Liver (tissue), 9 donors: ENCODE results near the gene HAND2. TPM values are rescaled to one million over a fixed set of nuclear protein-coding genes. Genes with fewer than 3 reads are reported as not detected.

Experiments used
- DNase-seq: peaks from one replicate; pipeline ENCODE4 v3.0.0-alpha.2; 2017; ENCODE audit warnings: low spot score
- H3K27ac ChIP-seq, 2 donors: one replicate each; pipeline ENCODE4 v1.7.0; 2013; ENCODE audit warnings: inconsistent platforms in 2 of 2, low read length in 2 of 2, control low read depth in 1 of 2, low read depth in 1 of 2, mild to moderate bottlenecking in 1 of 2
- H3K27me3 ChIP-seq, 4 donors: one replicate each; pipeline versions ENCODE4 v1.6.1 to v1.7.0; 2013; ENCODE audit warnings: low read length in 3 of 4, inconsistent platforms in 1 of 4, mild to moderate bottlenecking in 1 of 4, moderate library complexity in 1 of 4; ENCODE audit not compliant: control insufficient read depth in 4 of 4, insufficient read depth in 4 of 4
- H3K36me3 ChIP-seq, 4 donors: one replicate each; pipeline versions ENCODE4 v1.6.1 to v1.7.0; 2013; ENCODE audit warnings: low read length in 3 of 4, mild to moderate bottlenecking in 3 of 4, low read depth in 1 of 4, moderate library complexity in 1 of 4; ENCODE audit not compliant: control insufficient read depth in 4 of 4, insufficient read depth in 3 of 4
- H3K4me1 ChIP-seq, 4 donors: one replicate each; pipeline versions ENCODE4 v1.6.1 to v1.7.0; 2013; ENCODE audit warnings: low read length in 3 of 4, mild to moderate bottlenecking in 3 of 4, moderate library complexity in 1 of 4; ENCODE audit not compliant: control insufficient read depth in 4 of 4, insufficient read depth in 4 of 4
- H3K4me3 ChIP-seq, 3 donors: one replicate each; pipeline versions ENCODE4 v1.6.1 to v1.7.0; 2013; ENCODE audit warnings: low read length in 3 of 3, control low read depth in 1 of 3, low read depth in 1 of 3, mild to moderate bottlenecking in 1 of 3
- H3K9ac ChIP-seq, 2 donors: one replicate each; pipeline ENCODE4 v1.7.0; 2013; ENCODE audit warnings: low read length in 2 of 2, mild to moderate bottlenecking in 2 of 2, moderate library complexity in 2 of 2, control low read depth in 1 of 2, low read depth in 1 of 2
- H3K9me3 ChIP-seq, 4 donors: one replicate each; pipeline versions ENCODE4 v1.6.1 to v1.7.0; 2013; ENCODE audit warnings: low read length in 3 of 4; ENCODE audit not compliant: control insufficient read depth in 4 of 4
- EGR1 ChIP-seq, 2 donors: IDR thresholded peaks; 2 replicates each; pipeline ENCODE4 v1.6.1; 2016 to 2018; ENCODE audit warnings: antibody characterized with exemption in 2 of 2, low read depth in 2 of 2
- FOXA1 ChIP-seq: IDR thresholded peaks from 2 replicates; pipeline ENCODE4 v1.6.1; 2016; ENCODE audit warnings: antibody characterized with exemption
- GABPA ChIP-seq, 2 donors: IDR thresholded peaks in 1 of 2; conservative IDR thresholded peaks in 1 of 2; 2 replicates each; pipeline ENCODE4 v1.6.1; 2016; ENCODE audit warnings: antibody characterized with exemption in 2 of 2, mild to moderate bottlenecking in 1 of 2, moderate library complexity in 1 of 2
- HNF4A ChIP-seq, 2 donors: conservative IDR thresholded peaks; 2 replicates each; pipeline ENCODE4 v1.6.1; 2016; ENCODE audit warnings: antibody characterized with exemption in 2 of 2, mild to moderate bottlenecking in 2 of 2
- HNF4G ChIP-seq: IDR thresholded peaks from 2 replicates; pipeline ENCODE4 v1.6.1; 2016; ENCODE audit warnings: antibody characterized with exemption
- MAX ChIP-seq: IDR thresholded peaks from 2 replicates; pipeline ENCODE4 v1.6.1; 2016; ENCODE audit warnings: antibody characterized with exemption
- RAD21 ChIP-seq, 2 donors: IDR thresholded peaks; 2 replicates each; pipeline ENCODE4 v1.6.1; 2016; ENCODE audit warnings: antibody characterized with exemption in 2 of 2, mild to moderate bottlenecking in 2 of 2
- RXRA ChIP-seq, 2 donors: IDR thresholded peaks; 2 replicates each; pipeline ENCODE4 v1.6.1; 2017 to 2018; ENCODE audit warnings: antibody characterized with exemption in 2 of 2, mild to moderate bottlenecking in 1 of 2
- SP1 ChIP-seq: IDR thresholded peaks from 2 replicates; pipeline ENCODE4 v1.6.1; 2018; ENCODE audit warnings: antibody characterized with exemption, mild to moderate bottlenecking
- TAF1 ChIP-seq: conservative IDR thresholded peaks from 2 replicates; pipeline ENCODE4 v1.6.1; 2016; ENCODE audit warnings: antibody characterized with exemption, mild to moderate bottlenecking
- YY1 ChIP-seq: IDR thresholded peaks from 2 replicates; pipeline ENCODE4 v1.6.1; 2016; ENCODE audit warnings: antibody characterized with exemption, mild to moderate bottlenecking
- ZBTB33 ChIP-seq: IDR thresholded peaks from 2 replicates; pipeline ENCODE4 v1.6.1; 2016; ENCODE audit warnings: antibody characterized with exemption
- WGBS: extraction: QIAGEN DNeasy Blood & Tissue Kit; methylation state at CpG from one replicate; pipeline ENCODE4 v1.1.7; 2013; 5-methylcytosine and 5-hydroxymethylcytosine counted together
- polyA plus RNA-seq, 2 donors: library from polyadenylated mRNA; stranded (reverse) in 1 of 2; unstranded in 1 of 2; fragments of 200-250 nt in 1 of 2; fragments of >200 nt in 1 of 2; fragmentation: Nextera tagmentation in 1 of 2; extraction: Ambion mirVana in 1 of 2; gene quantifications; one replicate each; pipeline versions ENCODE4 v1.2.1 to v1.2.3, GENCODE V29; 2013 to 2015
- total RNA-seq, 2 donors: library from RNA; depleted of rRNA; stranded (reverse); fragments of >200 nt; gene quantifications; one replicate each; pipeline ENCODE4 v1.2.3, GENCODE V29; 2014
- TF ChIP-seq, protein P1 (sequence below): IDR thresholded peaks from 2 replicates; pipeline ENCODE4 v1.6.1; 2016; ENCODE audit warnings: antibody characterized with exemption, mild to moderate bottlenecking
- TF ChIP-seq, protein P2 (sequence below): IDR thresholded peaks from 2 replicates; pipeline ENCODE4 v1.6.1; 2016; ENCODE audit warnings: antibody characterized with exemption
- TF ChIP-seq, protein P3 (sequence below): fragments of 150-350 bp; IDR thresholded peaks from 2 replicates; pipeline ENCODE4 v1.5.1; 2017; ENCODE audit warnings: improper control_type of control experiment, low read depth, low read length; ENCODE audit not compliant: missing input control
- donor health status: healthy.
- donor health status: healthy.
- donor health status: healthy.
- donor health status: healthy.
- donor health status: healthy.

Gene HAND2
- total and polyA plus RNA-seq, 4 donors, result 2.1 to 4.7 (median 3.7) TPM

DNA sequence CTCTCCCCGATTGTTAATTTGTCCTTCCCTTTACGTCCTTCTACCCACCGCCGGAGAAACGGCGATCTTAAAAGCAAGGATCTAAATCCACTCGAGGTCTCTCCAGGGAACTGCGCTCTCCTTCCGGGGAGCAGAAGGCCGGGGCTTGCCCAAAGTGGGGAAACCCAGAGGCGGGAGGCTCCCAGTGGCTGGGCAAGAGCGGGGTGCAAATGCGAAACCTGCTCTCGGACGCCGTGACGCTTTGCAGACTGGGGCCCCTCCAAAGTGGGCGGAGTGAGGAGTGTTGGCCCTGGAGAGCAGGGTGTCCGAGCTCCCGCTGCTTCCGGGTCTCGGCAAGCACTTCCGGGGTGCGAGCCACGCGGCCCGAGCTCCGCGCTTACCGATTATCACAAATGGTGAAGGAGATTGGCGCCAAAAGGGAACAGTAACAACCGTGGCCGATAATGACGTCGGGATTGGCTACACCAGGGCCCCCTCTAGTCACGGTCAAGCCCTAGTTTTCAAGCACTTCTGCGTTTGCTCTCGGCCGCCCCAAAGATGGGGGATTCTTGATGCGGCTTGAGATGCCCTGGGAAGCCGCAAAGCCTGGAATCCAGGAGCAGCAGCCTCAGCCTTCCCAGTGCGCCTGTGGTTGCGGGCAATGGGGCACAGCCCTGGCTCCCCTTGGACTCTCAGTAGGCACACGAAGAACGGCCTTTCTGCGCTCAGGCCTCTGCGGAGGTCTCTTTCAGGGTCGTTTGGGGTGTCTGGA, 29.0 kb downstream of the HAND2 start:
- 21% methylated on average over 48 of the region's 48 CpGs for WGBS
- DNase-seq, result no peak

DNA sequence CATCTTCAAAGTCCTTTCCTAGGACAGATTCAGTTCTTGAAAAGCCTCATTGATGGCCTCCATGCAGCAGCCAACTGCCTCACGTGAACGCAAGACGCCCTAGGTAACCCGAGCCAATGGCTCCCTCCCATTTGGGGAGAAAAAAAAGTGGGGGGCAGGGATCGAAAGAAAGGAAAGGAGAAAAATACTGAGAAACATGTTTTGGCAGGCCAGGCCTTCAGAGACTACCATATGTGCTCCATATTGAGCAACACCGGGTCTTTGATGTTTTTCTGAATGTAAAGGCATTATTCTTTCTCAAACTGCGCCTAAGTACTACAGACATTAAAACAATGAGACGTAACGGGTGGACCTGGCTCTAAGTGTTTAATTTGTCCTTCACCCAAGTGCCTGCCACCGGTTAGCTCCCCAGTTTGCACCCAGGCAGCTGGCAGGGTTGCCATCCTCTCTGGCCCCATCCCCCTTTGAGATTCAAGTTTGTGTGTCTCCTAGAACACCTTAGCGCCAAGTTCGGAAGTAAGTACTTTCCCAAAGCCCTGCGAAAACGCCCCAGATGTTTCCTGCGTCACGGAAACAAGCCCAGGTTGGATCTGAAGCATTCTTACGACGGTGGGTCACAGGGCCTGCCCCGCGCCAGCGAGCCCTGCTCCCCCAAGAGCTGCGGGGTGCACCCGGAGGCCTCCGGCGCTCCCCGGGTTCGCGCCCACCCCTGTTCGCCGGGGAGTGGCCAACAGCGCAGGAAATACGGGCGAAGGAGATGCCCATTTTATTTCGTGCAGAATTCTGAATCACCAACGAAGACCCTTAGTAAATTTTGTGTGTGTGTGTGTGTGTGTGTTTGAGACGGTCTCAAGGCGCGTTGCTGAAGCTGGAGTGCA, 30.1 kb downstream of the HAND2 start:
- DNase-seq, result no peak
- WGBS, result 25% methylated on average over 38 of the region's 38 CpGs
- no peak overlapping the region for H3K4me3 ChIP-seq
- H3K36me3 ChIP-seq, result no peaks in the 10 kb centered on the region
- peaks cover 0 to 8% (median 3%) of the 10 kb centered on the region in 4 donors for H3K4me1 ChIP-seq
- H3K27ac ChIP-seq, result no peak overlapping the region
- peaks cover 0 to 26% (median 8%) of the 10 kb centered on the region in 4 donors for H3K27me3 ChIP-seq
- TF ChIP-seq SP1 (no peak), YY1 (no peak), FOXA1 (no peak), RXRA (IDR thresholded peaks at IDR 0.05) (no peak), TAF1 (no peak), GABPA (IDR thresholded peaks at IDR 0.05 in 1 of 2, conservative IDR thresholded peaks at IDR 0.05 in 1 of 2) (no peak), HNF4A (conservative IDR thresholded peaks at IDR 0.05) (no peak), MAX (no peak), ZBTB33 (no peak), RAD21 (IDR thresholded peaks at IDR 0.05) (no peak)
- TF ChIP-seq, protein P1, sequence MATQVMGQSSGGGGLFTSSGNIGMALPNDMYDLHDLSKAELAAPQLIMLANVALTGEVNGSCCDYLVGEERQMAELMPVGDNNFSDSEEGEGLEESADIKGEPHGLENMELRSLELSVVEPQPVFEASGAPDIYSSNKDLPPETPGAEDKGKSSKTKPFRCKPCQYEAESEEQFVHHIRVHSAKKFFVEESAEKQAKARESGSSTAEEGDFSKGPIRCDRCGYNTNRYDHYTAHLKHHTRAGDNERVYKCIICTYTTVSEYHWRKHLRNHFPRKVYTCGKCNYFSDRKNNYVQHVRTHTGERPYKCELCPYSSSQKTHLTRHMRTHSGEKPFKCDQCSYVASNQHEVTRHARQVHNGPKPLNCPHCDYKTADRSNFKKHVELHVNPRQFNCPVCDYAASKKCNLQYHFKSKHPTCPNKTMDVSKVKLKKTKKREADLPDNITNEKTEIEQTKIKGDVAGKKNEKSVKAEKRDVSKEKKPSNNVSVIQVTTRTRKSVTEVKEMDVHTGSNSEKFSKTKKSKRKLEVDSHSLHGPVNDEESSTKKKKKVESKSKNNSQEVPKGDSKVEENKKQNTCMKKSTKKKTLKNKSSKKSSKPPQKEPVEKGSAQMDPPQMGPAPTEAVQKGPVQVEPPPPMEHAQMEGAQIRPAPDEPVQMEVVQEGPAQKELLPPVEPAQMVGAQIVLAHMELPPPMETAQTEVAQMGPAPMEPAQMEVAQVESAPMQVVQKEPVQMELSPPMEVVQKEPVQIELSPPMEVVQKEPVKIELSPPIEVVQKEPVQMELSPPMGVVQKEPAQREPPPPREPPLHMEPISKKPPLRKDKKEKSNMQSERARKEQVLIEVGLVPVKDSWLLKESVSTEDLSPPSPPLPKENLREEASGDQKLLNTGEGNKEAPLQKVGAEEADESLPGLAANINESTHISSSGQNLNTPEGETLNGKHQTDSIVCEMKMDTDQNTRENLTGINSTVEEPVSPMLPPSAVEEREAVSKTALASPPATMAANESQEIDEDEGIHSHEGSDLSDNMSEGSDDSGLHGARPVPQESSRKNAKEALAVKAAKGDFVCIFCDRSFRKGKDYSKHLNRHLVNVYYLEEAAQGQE, result no peak
- TF ChIP-seq, protein P2, sequence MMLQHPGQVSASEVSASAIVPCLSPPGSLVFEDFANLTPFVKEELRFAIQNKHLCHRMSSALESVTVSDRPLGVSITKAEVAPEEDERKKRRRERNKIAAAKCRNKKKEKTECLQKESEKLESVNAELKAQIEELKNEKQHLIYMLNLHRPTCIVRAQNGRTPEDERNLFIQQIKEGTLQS, result no peak
- TF ChIP-seq, protein P3, sequence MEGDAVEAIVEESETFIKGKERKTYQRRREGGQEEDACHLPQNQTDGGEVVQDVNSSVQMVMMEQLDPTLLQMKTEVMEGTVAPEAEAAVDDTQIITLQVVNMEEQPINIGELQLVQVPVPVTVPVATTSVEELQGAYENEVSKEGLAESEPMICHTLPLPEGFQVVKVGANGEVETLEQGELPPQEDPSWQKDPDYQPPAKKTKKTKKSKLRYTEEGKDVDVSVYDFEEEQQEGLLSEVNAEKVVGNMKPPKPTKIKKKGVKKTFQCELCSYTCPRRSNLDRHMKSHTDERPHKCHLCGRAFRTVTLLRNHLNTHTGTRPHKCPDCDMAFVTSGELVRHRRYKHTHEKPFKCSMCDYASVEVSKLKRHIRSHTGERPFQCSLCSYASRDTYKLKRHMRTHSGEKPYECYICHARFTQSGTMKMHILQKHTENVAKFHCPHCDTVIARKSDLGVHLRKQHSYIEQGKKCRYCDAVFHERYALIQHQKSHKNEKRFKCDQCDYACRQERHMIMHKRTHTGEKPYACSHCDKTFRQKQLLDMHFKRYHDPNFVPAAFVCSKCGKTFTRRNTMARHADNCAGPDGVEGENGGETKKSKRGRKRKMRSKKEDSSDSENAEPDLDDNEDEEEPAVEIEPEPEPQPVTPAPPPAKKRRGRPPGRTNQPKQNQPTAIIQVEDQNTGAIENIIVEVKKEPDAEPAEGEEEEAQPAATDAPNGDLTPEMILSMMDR, result no peak
- H3K9me3 ChIP-seq, result peaks cover 0 to 8% (median 2%) of the 10 kb centered on the region in 4 donors
- H3K9ac ChIP-seq, result no peak overlapping the region

More for the DNA sequence above, 29.0 kb downstream of the HAND2 start:
- TF ChIP-seq GABPA (IDR thresholded peaks at IDR 0.05 in 1 of 2, conservative IDR thresholded peaks at IDR 0.05 in 1 of 2), result peak; percentile 52 to 73
- TF ChIP-seq HNF4G, result no peak
- no peak for TF ChIP-seq YY1
- no peak for TF ChIP-seq EGR1 (IDR thresholded peaks at IDR 0.05; ENCODE audit: low read depth in 2 of 2)
- TF ChIP-seq, protein P2, result no peak
- Histone ChIP-seq H3K36me3 (no peaks in the 10 kb centered on the region), H3K4me3 (peak overlapping the region; percentile 9 to 31 (median 29)), H3K9me3 (peaks cover 0 to 8% (median 2%) of the 10 kb centered on the region in 4 donors), H3K27ac (no peak overlapping the region), H3K4me1 (peaks cover 0 to 10% (median 3%) of the 10 kb centered on the region in 4 donors), H3K27me3 (peaks cover 0 to 21% (median 9%) of the 10 kb centered on the region in 4 donors), H3K9ac (no peak overlapping the region)
